Pancreas (tissue), 10 donors: ENCODE measurements around the gene CD248. TPM values are rescaled to one million over a fixed set of nuclear protein-coding genes. Genes with fewer than 3 reads are reported as not detected.

Experiments used
- ATAC-seq, 4 donors: fragments of 200-7000 bp; cut with Tn5 transposase; one replicate each; pipeline versions ENCODE4 v1.8.0 to v1.9.1; 2020; ENCODE audit warnings: mild to moderate bottlenecking in 4 of 4, moderate library complexity in 4 of 4
- DNase-seq, 6 donors: peaks; one replicate each; pipeline ENCODE4 v3.0.0-alpha.2; 2020
- FAIRE-seq: peaks from 2 replicates; lab custom pipeline; 2012; peaks lifted over from hg19 to GRCh38; lab: Jason Lieb, UNC
- H3K27ac ChIP-seq, 4 donors: fragments of 200-600 bp; sonication (generic); 1 replicate in 3 of 4; 2 replicates in 1 of 4; pipeline versions ENCODE4 v1.5.0 to v1.8.0; 2020
- H3K27me3 ChIP-seq, 4 donors: fragments of 200-600 bp; one replicate each; pipeline ENCODE4 v1.8.0; 2021
- H3K36me3 ChIP-seq, 3 donors: fragments of 200-600 bp; sonication (generic) in 1 of 3; one replicate each; pipeline versions ENCODE4 v1.5.0 to v1.8.0; 2020 to 2021
- H3K4me1 ChIP-seq, 3 donors: fragments of 200-600 bp; one replicate each; pipeline ENCODE4 v1.8.0; 2021
- H3K4me3 ChIP-seq, 4 donors: fragments of 200-600 bp; sonication (generic) in 2 of 4; one replicate each; pipeline versions ENCODE4 v1.5.0 to v1.8.0; 2020 to 2021
- H3K9me3 ChIP-seq, 4 donors: fragments of 200-600 bp; one replicate each; pipeline ENCODE4 v1.8.0; 2021
- WGBS, 2 donors: extraction: QIAGEN DNeasy Blood & Tissue Kit; methylation state at CpG; one replicate each; pipeline ENCODE4 v1.1.7; 2013; 5-methylcytosine and 5-hydroxymethylcytosine counted together
- intact Hi-C, 3 donors: fragments of 100-400 bp; cut with DNase I; formaldehyde crosslinking; loops; one replicate each; pipeline versions ENCODE4 v1.11.1 to v1.14.2; 2022
- polyA plus RNA-seq, 2 donors: library from polyadenylated mRNA; stranded (reverse); fragments of 200-250 nt; gene quantifications; one replicate each; pipeline ENCODE4 v1.2.3, GENCODE V29; 2013
- total RNA-seq, 6 donors: library from RNA; stranded (reverse); fragmentation: NEBNext Ultra II Directional in 4 of 6; extraction: Animal tissue kit (Norgen Biotek cat#: 25700) in 4 of 6; gene quantifications; one replicate each; pipeline versions ENCODE4 v1.2.1 to v1.2.4, GENCODE V29; 2021 to 2023
- TF ChIP-seq, protein P1 (sequence below), 4 donors: fragments of 200-600 bp; sonication (generic) in 3 of 4; IDR thresholded peaks; one replicate each; pipeline versions ENCODE4 v1.5.0 to v1.8.0; 2021; ENCODE audit warnings: antibody characterized with exemption in 4 of 4
- donor health status: healthy with polysubstance abuse.
- donor health status: DM: no; HTN: no; CAD: no; lungs with moderate emphysema.
- donor health status: DM: no; HTN: no; CAD: no.
- donor health status: control.
- donor health status: control.
- donor health status: Bipolar disorder and iron deficiency.
- donor health status: DM: yes; HTN: yes; CAD: no.
- donor health status: DM: no; HTN: no; CAD: no.
- donor health status: DM: no; HTN: no; CAD: no.
- donor health status: DM: yes; HTN: yes; CAD: no.

Gene CD248
- total and polyA plus RNA-seq, 8 donors, result 1.2 to 17.7 (median 3.8) TPM

DNA sequence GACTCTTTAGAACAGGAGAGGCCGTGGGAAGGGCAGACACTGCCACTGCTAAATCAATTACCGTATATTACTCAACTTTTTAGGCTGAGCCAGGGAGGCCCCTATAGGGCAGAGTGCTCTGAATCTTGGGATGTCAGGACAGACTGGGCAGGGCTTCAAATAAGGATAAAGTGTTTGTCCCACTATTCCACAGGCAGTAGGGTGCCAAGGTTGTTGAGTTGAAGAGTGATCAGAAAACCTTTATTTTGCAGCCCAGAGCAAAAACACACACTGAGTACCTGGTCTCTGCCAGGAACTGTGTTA is 32.2 kb upstream of the CD248 start:
- FAIRE-seq (no peak), ATAC-seq (no peak), DNase-seq (no peak)
- TF ChIP-seq, protein P1, sequence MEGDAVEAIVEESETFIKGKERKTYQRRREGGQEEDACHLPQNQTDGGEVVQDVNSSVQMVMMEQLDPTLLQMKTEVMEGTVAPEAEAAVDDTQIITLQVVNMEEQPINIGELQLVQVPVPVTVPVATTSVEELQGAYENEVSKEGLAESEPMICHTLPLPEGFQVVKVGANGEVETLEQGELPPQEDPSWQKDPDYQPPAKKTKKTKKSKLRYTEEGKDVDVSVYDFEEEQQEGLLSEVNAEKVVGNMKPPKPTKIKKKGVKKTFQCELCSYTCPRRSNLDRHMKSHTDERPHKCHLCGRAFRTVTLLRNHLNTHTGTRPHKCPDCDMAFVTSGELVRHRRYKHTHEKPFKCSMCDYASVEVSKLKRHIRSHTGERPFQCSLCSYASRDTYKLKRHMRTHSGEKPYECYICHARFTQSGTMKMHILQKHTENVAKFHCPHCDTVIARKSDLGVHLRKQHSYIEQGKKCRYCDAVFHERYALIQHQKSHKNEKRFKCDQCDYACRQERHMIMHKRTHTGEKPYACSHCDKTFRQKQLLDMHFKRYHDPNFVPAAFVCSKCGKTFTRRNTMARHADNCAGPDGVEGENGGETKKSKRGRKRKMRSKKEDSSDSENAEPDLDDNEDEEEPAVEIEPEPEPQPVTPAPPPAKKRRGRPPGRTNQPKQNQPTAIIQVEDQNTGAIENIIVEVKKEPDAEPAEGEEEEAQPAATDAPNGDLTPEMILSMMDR (IDR thresholded peaks at IDR 0.05), result no peak
- Histone ChIP-seq H3K27ac (peak overlapping the region in 2 of 4 donors; percentile 89 to 93), H3K4me1 (peaks cover 8 to 43% (median 29%) of the 10 kb centered on the region in 3 donors), H3K4me3 (no peak overlapping the region), H3K9me3 (no peaks in the 10 kb centered on the region), H3K36me3 (no peaks in the 10 kb centered on the region), H3K27me3 (no peaks in the 10 kb centered on the region)
- intact Hi-C loops, result no loop called here
- WGBS, 2 donors, result 18 to 35% methylated on average over 2 of the region's 2 CpGs

DNA sequence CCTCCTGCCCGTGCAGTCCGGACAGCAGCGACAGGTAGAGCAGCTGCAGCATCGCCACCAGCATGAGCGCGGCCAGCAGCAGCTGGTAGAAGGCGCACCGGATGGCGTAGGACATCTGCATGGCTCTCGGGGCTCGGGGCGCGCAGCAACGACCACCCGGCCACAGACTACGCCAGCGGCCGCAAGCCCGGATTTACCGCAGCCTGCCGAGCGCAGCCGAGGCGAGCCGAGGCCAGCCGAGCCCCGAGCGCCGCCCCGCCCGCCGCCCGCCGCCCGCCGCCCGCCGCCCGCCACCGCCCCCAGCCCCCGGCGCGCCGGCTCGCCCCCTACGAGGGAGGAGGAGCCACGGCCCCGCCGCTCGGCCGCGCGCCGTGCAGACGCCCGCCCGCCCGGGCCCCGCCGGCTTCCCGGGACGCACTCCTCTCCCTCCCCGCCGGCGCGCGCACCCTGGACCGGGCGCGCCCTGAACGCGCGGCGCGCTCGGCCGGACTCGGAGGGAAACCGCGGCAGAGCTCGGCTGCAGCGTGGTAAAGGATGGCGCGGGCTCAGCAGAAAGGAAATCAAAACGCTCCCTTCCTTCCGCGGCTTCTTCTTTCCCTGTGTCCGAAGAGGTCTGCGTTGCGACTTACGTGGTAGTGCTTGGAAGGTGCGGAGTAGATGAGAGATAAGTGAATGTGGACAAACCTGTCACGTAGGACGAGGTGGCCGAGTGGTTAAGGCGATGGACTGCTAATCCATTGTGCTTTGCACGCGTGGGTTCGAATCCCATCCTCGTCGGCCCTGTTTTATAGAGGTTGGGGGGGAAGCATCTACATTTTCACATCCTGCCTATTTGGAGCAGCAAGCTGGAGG is 30.8 kb upstream of the CD248 start, which contains the start of gene B4GAT1:
TSS of gene B4GAT1 (minus strand) at position 205 of the 852 bp plus-strand sequence. CDS start at position 121, 84 bp downstream.
- ATAC-seq, result peak; percentile 45 to 68 (median 49)

DNA sequence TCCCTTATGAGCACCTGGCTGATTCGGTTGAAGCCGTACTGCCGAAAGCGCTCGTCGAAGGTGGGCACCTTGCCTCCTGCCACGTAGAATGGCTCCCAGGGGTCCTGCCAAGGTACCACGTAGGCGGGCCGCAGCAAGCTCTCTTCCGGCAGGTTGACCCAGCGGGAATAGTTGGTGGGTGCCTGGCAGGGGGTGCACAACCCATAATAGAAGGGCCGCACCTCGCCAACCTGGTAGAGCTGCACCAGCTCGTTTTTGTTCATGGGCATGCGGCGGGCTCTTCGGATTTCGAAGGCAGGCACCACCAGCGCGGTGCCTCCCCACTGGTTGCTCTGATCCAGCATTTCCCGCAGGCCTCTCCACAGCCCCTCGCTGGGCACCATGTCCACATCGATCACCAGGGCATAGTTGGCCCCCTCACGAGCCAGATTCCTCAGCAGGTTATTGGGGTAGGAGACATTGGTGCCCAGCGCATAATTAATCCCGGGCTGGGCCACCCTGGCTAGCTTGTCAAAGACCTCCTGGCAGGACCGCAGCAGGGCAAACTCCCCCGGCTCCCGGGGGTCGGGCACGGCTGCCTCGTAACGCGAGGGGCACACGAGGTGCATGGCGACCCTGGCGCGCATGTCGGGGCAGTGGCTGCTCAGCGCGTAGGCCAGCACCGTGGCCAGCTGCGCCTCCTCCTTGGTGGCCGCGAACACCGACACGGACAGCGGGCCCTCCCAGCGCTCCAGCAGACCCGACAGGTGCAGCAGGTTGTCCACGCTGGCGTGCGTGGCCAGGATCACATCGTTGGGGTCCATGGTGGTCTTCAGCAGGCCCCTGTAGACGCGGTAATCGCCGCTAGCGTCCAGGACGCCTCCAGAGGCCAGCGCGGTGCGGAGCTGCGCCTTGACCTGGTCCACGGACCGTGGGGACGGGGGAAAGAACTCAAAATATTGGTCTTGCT is 29.9 kb upstream of the CD248 start:
- 11 to 14% methylated on average over 68 of the region's 68 CpGs for WGBS, 2 donors

More for the DNA sequence above, 30.8 kb upstream of the CD248 start, which contains the start of gene B4GAT1:
- DNase-seq, result peak; percentile 82 to 95 (median 88)
- no peak for FAIRE-seq
- TF ChIP-seq, protein P1 (IDR thresholded peaks at IDR 0.05), result no peak
- Histone ChIP-seq H3K27ac (peak within 1 kb of the TSS; percentile 89 to 96 (median 93)), H3K4me1 (peaks cover 8 to 50% (median 34%) of the 10 kb centered on the region in 3 donors), H3K4me3 (peak within 1 kb of the TSS; percentile 77 to 91 (median 87)), H3K36me3 (no peaks in the 10 kb centered on the region), H3K27me3 (no peaks in the 10 kb centered on the region), H3K9me3 (no peaks in the 10 kb centered on the region)
- 0 to 1% methylated on average over 68 to 100 of the region's 101 CpGs for WGBS, 2 donors
- intact Hi-C loops, result no loop called here

DNA sequence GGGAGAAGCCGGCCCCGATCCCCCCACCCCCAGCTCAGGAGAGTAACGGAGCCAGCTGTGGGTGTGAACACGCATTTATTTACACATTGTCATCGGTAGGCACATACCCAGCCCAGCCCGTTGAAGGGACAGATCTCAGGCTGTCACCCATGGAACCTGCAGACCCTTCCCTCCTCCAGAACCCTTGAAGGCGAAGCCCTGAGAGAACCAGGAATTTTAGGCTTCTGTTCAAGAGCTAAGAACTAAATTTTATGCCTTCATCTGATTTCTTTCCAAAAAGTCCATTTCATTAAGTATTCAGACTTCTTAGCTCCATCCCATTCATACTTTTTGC is 28.4 kb upstream of the CD248 start:
- ATAC-seq, result peak; percentile 2 to 11 (median 6)
- FAIRE-seq, result no peak

More for the DNA sequence above, 29.9 kb upstream of the CD248 start:
- H3K27me3 ChIP-seq, result no peaks in the 10 kb centered on the region
- peak; percentile 14 to 36 (median 24) for ATAC-seq
- no peaks in the 10 kb centered on the region for H3K36me3 ChIP-seq
- FAIRE-seq, result no peak
- H3K27ac ChIP-seq, result peak overlapping the region; percentile 89 to 96 (median 93)
- no peaks in the 10 kb centered on the region for H3K9me3 ChIP-seq
- intact Hi-C loops, result no loop called here
- H3K4me1 ChIP-seq, result peaks cover 8 to 44% (median 26%) of the 10 kb centered on the region in 3 donors
- DNase-seq, result peak in 4 of 6 donors; percentile 55 to 87 (median 69)
- H3K4me3 ChIP-seq, result peak overlapping the region; percentile 77 to 91 (median 87)
- TF ChIP-seq, protein P1 (IDR thresholded peaks at IDR 0.05), result no peak

More for the DNA sequence above, 28.4 kb upstream of the CD248 start:
- Histone ChIP-seq H3K4me1 (peaks cover 5 to 38% (median 23%) of the 10 kb centered on the region in 3 donors), H3K27me3 (no peaks in the 10 kb centered on the region), H3K36me3 (peaks cover 0 to 15% (median 3%) of the 10 kb centered on the region in 3 donors), H3K27ac (peak overlapping the region; percentile 70 to 89 (median 77)), H3K9me3 (no peaks in the 10 kb centered on the region), H3K4me3 (peak overlapping the region; percentile 55 to 91 (median 88))
- intact Hi-C loops, result no loop called here
- TF ChIP-seq, protein P1 (IDR thresholded peaks at IDR 0.05), result no peak
- WGBS, 2 donors, result 3% methylated on average over 7 of the region's 7 CpGs
- no peak for DNase-seq
